HCT116 (cell line): ENCODE results near the gene ABCA8. TPM values are rescaled to one million over a fixed set of nuclear protein-coding genes. Genes with fewer than 3 reads are reported as not detected.

ENCODE experiments used
- ATAC-seq: fragments of 200-7000 bp; cut with Tn5 transposase; 2 replicates; pipeline ENCODE4 v1.9.1; 2020; ENCODE audit warnings: mild to moderate bottlenecking, moderate library complexity
- BruUV-seq: library from RNA; stranded (reverse); fragments of 400-500 nt; replicated peaks from 2 replicates; lab custom pipeline; 2021; lab: Mats Ljungman, UMichigan
- CTCF ChIA-PET: fragments of 300-600 bp; sonication (Branson Sonifier 250); formaldehyde crosslinking; loops from one replicate; lab custom pipeline; 2021; ENCODE audit warnings: antibody characterized with exemption; lab: Charles Lee
- POLR2A ChIA-PET: fragments of 300-600, 350-600 bp; sonication (Branson Sonifier 250); formaldehyde crosslinking; loops from one replicate; lab custom pipeline; 2021; ENCODE audit warnings: antibody characterized with exemption; lab: Charles Lee
- RAD21 ChIA-PET, 2 experiments: fragments of 300-600 bp; sonication (Branson Sonifier 250); formaldehyde crosslinking; loops; one replicate each; lab custom pipeline; 2023; ENCODE audit warnings: low total read pairs in 2 of 2; ENCODE audit not compliant: uncharacterized antibody in 2 of 2, unreplicated experiment in 2 of 2, low non-redundant PET in 1 of 2; lab: Charles Lee
- DNase-seq: peaks from one replicate; pipeline ENCODE4 v3.0.0-alpha.2; 2010; ENCODE audit warnings: low read depth, low spot score
- H2AFZ ChIP-seq: fragments of 200-600 bp; shearing (Covaris generic), sonication (generic); 2 replicates; pipeline ENCODE4 v1.6.1; 2017; ENCODE audit warnings: low read depth, mixed run types, mixed read lengths, antibody characterized with exemption, low read length; ENCODE audit not compliant: poor library complexity, severe bottlenecking
- H3K27ac ChIP-seq: 2 replicates; pipeline ENCODE4 v1.5.1; 2012; ENCODE audit warnings: low read depth, low read length
- H3K27me3 ChIP-seq: fragments of 200-600 bp; sonication (generic); 2 replicates; pipeline ENCODE4 v1.6.1; 2016; ENCODE audit warnings: mixed run types, low read length, mixed read lengths; ENCODE audit not compliant: insufficient read depth
- H3K36me3 ChIP-seq, 2 experiments: fragments of 200-500 bp in 1 of 2; fragments of 200-600 bp in 1 of 2; sonication (Bioruptor generic) in 1 of 2; sonication (generic) in 1 of 2; 2 replicates each; pipeline versions ENCODE4 v1.5.1 to v1.6.1; 2014 to 2016; ENCODE audit warnings: low read length in 2 of 2, inconsistent platforms in 1 of 2, mixed read lengths in 1 of 2, mixed run types in 1 of 2; ENCODE audit not compliant: insufficient read depth in 2 of 2, control insufficient read depth in 1 of 2
- H3K4me1 ChIP-seq, 2 experiments: fragments of 200-600 bp in 1 of 2; sonication (generic) in 1 of 2; 2 replicates each; pipeline versions ENCODE4 v1.5.1 to v1.6.1; 2012 to 2017; ENCODE audit warnings: low read length in 2 of 2, inconsistent platforms in 1 of 2, mild to moderate bottlenecking in 1 of 2, mixed read lengths in 1 of 2, mixed run types in 1 of 2, moderate library complexity in 1 of 2; ENCODE audit not compliant: insufficient read depth in 2 of 2, control insufficient read depth in 1 of 2
- H3K4me2 ChIP-seq: fragments of 200-600 bp; sonication (generic); 2 replicates; pipeline ENCODE4 v1.6.1; 2017; ENCODE audit warnings: mixed run types, low read length, mixed read lengths
- H3K4me3 ChIP-seq, 2 experiments: fragments of 200-600 bp in 1 of 2; sonication (generic) in 1 of 2; replicated peaks in 1 of 2; 2 replicates each; pipeline ENCODE4 v1.5.1; 2011 to 2016; ENCODE audit warnings: low read length in 2 of 2, control low read depth in 1 of 2, low read depth in 1 of 2, mild to moderate bottlenecking in 1 of 2, mixed read lengths in 1 of 2, mixed run types in 1 of 2
- H3K79me2 ChIP-seq: fragments of 200-600 bp; sonication (generic); 2 replicates; pipeline ENCODE4 v1.6.1; 2017; ENCODE audit warnings: mild to moderate bottlenecking, mixed run types, low read length, moderate library complexity, mixed read lengths; ENCODE audit not compliant: insufficient read depth
- H3K9ac ChIP-seq: fragments of 200-600 bp; sonication (generic); 2 replicates; pipeline ENCODE4 v1.6.1; 2016; ENCODE audit warnings: low read length, mixed read lengths
- H3K9me2 ChIP-seq: fragments of 200-600 bp; sonication (generic), shearing (Covaris generic); 2 replicates; pipeline ENCODE4 v1.6.1; 2017; ENCODE audit warnings: mixed run types, mild to moderate bottlenecking, moderate library complexity; ENCODE audit not compliant: insufficient read depth
- H3K9me3 ChIP-seq, 2 experiments: fragments of 200-500 bp in 1 of 2; fragments of 200-600 bp in 1 of 2; sonication (Bioruptor generic) in 1 of 2; sonication (generic) in 1 of 2; 2 replicates each; pipeline ENCODE4 v1.6.1; 2014 to 2017; ENCODE audit warnings: low read length in 2 of 2, mixed read lengths in 2 of 2, inconsistent platforms in 1 of 2, low read depth in 1 of 2, mild to moderate bottlenecking in 1 of 2, mixed run types in 1 of 2, moderate library complexity in 1 of 2; ENCODE audit not compliant: control insufficient read depth in 1 of 2, insufficient read depth in 1 of 2
- H4K20me1 ChIP-seq: fragments of 200-600 bp; sonication (generic), shearing (Covaris generic); 2 replicates; pipeline ENCODE4 v1.6.1; 2017; ENCODE audit warnings: mixed run types, mild to moderate bottlenecking, moderate library complexity; ENCODE audit not compliant: insufficient read depth
- CEBPB ChIP-seq: IDR thresholded peaks from 2 replicates; pipeline ENCODE4 v1.6.1; 2012; ENCODE audit warnings: low read depth
- ELF1 ChIP-seq: IDR thresholded peaks from 2 replicates; pipeline ENCODE4 v1.6.1; 2012; ENCODE audit warnings: low read depth, borderline replicate concordance
- JUND ChIP-seq: IDR thresholded peaks from 2 replicates; pipeline ENCODE4 v1.6.1; 2012
- POLR2A ChIP-seq: IDR thresholded peaks from 2 replicates; pipeline ENCODE4 v1.7.0; 2011; ENCODE audit warnings: borderline replicate concordance; ENCODE audit not compliant: insufficient read depth, insufficient read length; ENCODE audit errors: extremely low read depth
- RAD21 ChIP-seq: IDR thresholded peaks from 2 replicates; pipeline ENCODE4 v1.6.1; 2012; ENCODE audit warnings: low read depth, mild to moderate bottlenecking
- SP1 ChIP-seq: IDR thresholded peaks from 2 replicates; pipeline ENCODE4 v1.6.1; 2012; ENCODE audit warnings: low read depth
- YY1 ChIP-seq: IDR thresholded peaks from 2 replicates; pipeline ENCODE4 v1.6.1; 2011; ENCODE audit warnings: low read length, low read depth, moderate library complexity, mild to moderate bottlenecking; ENCODE audit not compliant: insufficient replicate concordance; ENCODE audit errors: extremely low read depth
- ZFX ChIP-seq: fragments of 450-650 bp; IDR thresholded peaks from 2 replicates; pipeline ENCODE4 v1.6.1; 2017
- intact Hi-C: fragments of 100-400 bp; cut with micrococcal nuclease; formaldehyde crosslinking; loops from 2 replicates; pipeline ENCODE4 v1.10.0; 2022
- total RNA-seq: library from RNA; stranded (reverse); gene quantifications from one replicate; pipeline ENCODE4 v1.2.1, GENCODE V29; 2021; ENCODE audit not compliant: unreplicated experiment
- TF ChIP-seq, protein P1 (sequence below), 3 experiments: fragments of 200-600 bp in 1 of 3; sonication (generic) in 1 of 3; IDR thresholded peaks in 2 of 3; conservative IDR thresholded peaks in 1 of 3; 2 replicates each; pipeline ENCODE4 v1.5.1; 2012 to 2017; ENCODE audit warnings: low read depth in 2 of 3, low read length in 2 of 3, antibody characterized with exemption in 1 of 3, borderline replicate concordance in 1 of 3, control low read depth in 1 of 3, mild to moderate bottlenecking in 1 of 3, mixed read lengths in 1 of 3, mixed run types in 1 of 3, moderate library complexity in 1 of 3; ENCODE audit not compliant: insufficient read depth in 1 of 3
- TF ChIP-seq, protein P2 (sequence below): IDR thresholded peaks from 2 replicates; pipeline ENCODE4 v1.6.1; 2012

Gene ABCA8
- total RNA-seq, 1 experiment from 2014 or later = 0.44 TPM

DNA sequence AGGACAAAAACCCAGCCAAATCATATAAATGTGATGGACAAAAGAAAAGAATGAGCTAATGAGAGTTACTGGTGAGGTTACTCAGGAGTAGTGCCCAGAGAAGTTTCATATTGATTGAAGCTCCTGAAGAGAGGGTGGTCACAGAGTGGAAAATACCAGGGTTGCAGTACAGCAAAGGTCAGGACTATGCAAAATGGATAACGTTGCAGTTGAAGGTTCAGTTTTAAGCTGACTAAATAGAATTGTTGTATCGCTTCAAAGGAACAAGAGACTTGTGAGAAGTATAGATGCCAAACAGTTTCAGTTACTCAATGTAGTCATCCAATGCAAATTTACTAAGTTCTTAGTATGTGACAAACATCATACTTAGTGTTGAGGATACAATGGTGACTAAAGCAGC is 47.1 kb downstream of the ABCA8 start:
- CTCF ChIA-PET = interaction anchor here (0.7 to 4.4 kb wide), 7 partner anchors 15 to 136 kb away, joined by 3 to 47 read pairs (median 4); no protein-coding TSS in a partner anchor

DNA sequence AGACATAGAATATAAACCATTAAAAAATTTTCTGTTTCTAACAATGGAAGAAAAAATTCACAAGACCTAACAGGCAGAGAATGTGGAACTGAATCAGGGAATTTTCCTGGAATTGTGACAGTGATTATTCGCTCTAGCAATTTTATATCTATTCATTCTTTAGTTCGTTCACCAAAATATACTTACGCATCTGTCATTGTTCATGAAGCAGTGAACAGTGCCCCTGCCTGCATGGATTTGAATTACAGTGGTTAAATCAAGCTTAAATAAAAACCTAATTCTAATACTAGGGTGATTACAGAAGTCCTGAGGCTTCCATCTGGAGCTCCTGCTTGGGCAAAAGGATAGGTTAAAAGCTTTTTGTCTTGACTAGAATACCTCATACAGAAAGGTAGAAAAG is 48.6 kb downstream of the ABCA8 start:
- ChIA-PET CTCF (interaction anchor here (0.6 to 4.4 kb wide), 29 partner anchors 9 to 342 kb away, joined by 3 to 47 read pairs (median 4); no protein-coding TSS in a partner anchor), RAD21 (interaction anchor here (0.6 to 1.1 kb wide), 3 partner anchors 89 to 133 kb away, joined by 3 to 4 read pairs (median 3); no protein-coding TSS in a partner anchor), POLR2A (interaction anchor here (0.9 kb wide), 1 partner anchor 131 kb away, joined by 3 read pairs; no protein-coding TSS in a partner anchor)
- ATAC-seq = peak; percentile 69
- H4K20me1 ChIP-seq = no peaks in the 10 kb centered on the region
- H3K27me3 ChIP-seq = no peaks in the 10 kb centered on the region
- no peaks in the 10 kb centered on the region for H3K9me3 ChIP-seq
- H3K79me2 ChIP-seq = no peaks in the 10 kb centered on the region
- TF ChIP-seq RAD21 (peak; percentile 74), ZFX (no peak), POLR2A (no peak)
- TF ChIP-seq, protein P1, sequence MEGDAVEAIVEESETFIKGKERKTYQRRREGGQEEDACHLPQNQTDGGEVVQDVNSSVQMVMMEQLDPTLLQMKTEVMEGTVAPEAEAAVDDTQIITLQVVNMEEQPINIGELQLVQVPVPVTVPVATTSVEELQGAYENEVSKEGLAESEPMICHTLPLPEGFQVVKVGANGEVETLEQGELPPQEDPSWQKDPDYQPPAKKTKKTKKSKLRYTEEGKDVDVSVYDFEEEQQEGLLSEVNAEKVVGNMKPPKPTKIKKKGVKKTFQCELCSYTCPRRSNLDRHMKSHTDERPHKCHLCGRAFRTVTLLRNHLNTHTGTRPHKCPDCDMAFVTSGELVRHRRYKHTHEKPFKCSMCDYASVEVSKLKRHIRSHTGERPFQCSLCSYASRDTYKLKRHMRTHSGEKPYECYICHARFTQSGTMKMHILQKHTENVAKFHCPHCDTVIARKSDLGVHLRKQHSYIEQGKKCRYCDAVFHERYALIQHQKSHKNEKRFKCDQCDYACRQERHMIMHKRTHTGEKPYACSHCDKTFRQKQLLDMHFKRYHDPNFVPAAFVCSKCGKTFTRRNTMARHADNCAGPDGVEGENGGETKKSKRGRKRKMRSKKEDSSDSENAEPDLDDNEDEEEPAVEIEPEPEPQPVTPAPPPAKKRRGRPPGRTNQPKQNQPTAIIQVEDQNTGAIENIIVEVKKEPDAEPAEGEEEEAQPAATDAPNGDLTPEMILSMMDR (IDR thresholded peaks at IDR 0.05 in 2 of 3, conservative IDR thresholded peaks at IDR 0.05 in 1 of 3; ENCODE audit: borderline replicate concordance in 1 of 3, insufficient read depth in 1 of 3, low read depth in 2 of 3, low read length in 2 of 3) = peak; percentile 57 to 90 (median 74); a peak in 5 of 6 replicates
- peak overlapping the region; percentile 45 for H2AFZ ChIP-seq
- H3K4me3 ChIP-seq = no peak overlapping the region
- intact Hi-C loops = loop anchor here (1.0 to 5.0 kb wide), 4 partner anchors 66 to 328 kb away; no protein-coding TSS in a partner anchor
- no peaks in the 10 kb centered on the region for H3K36me3 ChIP-seq
- no peak overlapping the region for H3K4me2 ChIP-seq
- peak; percentile 46 for DNase-seq
- H3K9me2 ChIP-seq = no peaks in the 10 kb centered on the region
- H3K4me1 ChIP-seq = peaks cover 6 to 25% of the 10 kb centered on the region in 2 experiments; a peak in 3 of 4 replicates
- no TSS peak for BruUV-seq
- no peak overlapping the region for H3K9ac ChIP-seq
- no peak overlapping the region for H3K27ac ChIP-seq

More for the DNA sequence above, 47.1 kb downstream of the ABCA8 start:
- no peak for DNase-seq
- H3K9me3 ChIP-seq = no peaks in the 10 kb centered on the region
- no peak for ATAC-seq
- peak overlapping the region; percentile 96 for H2AFZ ChIP-seq
- H3K27ac ChIP-seq = no peak overlapping the region
- ChIA-PET POLR2A (interaction anchor here (0.6 kb wide), 1 partner anchor 122 kb away, joined by 3 read pairs; no protein-coding TSS in a partner anchor), RAD21 (no interaction called here)
- intact Hi-C loops = loop anchor here (5.0 kb wide), 2 partner anchors 64 to 116 kb away; no protein-coding TSS in a partner anchor
- H3K4me2 ChIP-seq = peak overlapping the region; percentile 59; the same call in 1 of the 2 replicates
- no peaks in the 10 kb centered on the region for H3K27me3 ChIP-seq
- H3K9me2 ChIP-seq = no peaks in the 10 kb centered on the region
- no peaks in the 10 kb centered on the region for H4K20me1 ChIP-seq
- H3K79me2 ChIP-seq = no peaks in the 10 kb centered on the region
- H3K4me1 ChIP-seq = peaks cover 6 to 25% of the 10 kb centered on the region in 2 experiments; a peak in 3 of 4 replicates
- no peak for TF ChIP-seq JUND
- TF ChIP-seq, protein P2, sequence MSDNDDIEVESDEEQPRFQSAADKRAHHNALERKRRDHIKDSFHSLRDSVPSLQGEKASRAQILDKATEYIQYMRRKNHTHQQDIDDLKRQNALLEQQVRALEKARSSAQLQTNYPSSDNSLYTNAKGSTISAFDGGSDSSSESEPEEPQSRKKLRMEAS = no peak
- no peak for TF ChIP-seq YY1
- no peak for TF ChIP-seq ELF1
- no peak for TF ChIP-seq CEBPB
- no peak for TF ChIP-seq SP1
- no peak overlapping the region for H3K9ac ChIP-seq
- BruUV-seq = no TSS peak
- no peaks in the 10 kb centered on the region for H3K36me3 ChIP-seq
- no peak overlapping the region for H3K4me3 ChIP-seq
